Smooth muscle cell (in vitro differentiated cells): ENCODE measurements around the gene CDA. TPM values are rescaled to one million over a fixed set of nuclear protein-coding genes. Genes with fewer than 3 reads are reported as not detected.

Experiments used
- DNase-seq: peaks from one replicate; lab custom pipeline; 2025; ENCODE audit not compliant: unreplicated experiment; lab: John Stamatoyannopoulos, UW
- H2AFZ ChIP-seq: fragments of 200-600 bp; sonication (generic); 2 replicates; pipeline ENCODE4 v1.6.0; 2016; ENCODE audit warnings: antibody characterized with exemption, low read depth, mild to moderate bottlenecking
- H3F3A ChIP-seq: fragments of 200-600 bp; sonication (generic); 2 replicates; pipeline ENCODE4 v1.6.0; 2017; ENCODE audit warnings: antibody characterized with exemption, low read depth
- H3K27ac ChIP-seq: fragments of 200-600 bp; sonication (generic); 2 replicates; pipeline ENCODE4 v1.5.1; 2016; ENCODE audit warnings: low read depth, mild to moderate bottlenecking
- H3K27me3 ChIP-seq: fragments of 200-600 bp; sonication (generic); 2 replicates; pipeline ENCODE4 v1.6.1; 2016; ENCODE audit warnings: low read depth, mild to moderate bottlenecking
- H3K36me3 ChIP-seq: fragments of 200-600 bp; sonication (generic); 2 replicates; pipeline ENCODE4 v1.5.1; 2016; ENCODE audit warnings: low read depth
- H3K4me1 ChIP-seq: fragments of 200-600 bp; sonication (generic); 2 replicates; pipeline ENCODE4 v1.5.1; 2016; ENCODE audit warnings: low read depth
- H3K4me2 ChIP-seq: fragments of 200-600 bp; sonication (generic); 2 replicates; pipeline ENCODE4 v1.6.0; 2016; ENCODE audit warnings: mild to moderate bottlenecking
- H3K4me3 ChIP-seq: fragments of 200-600 bp; sonication (generic); 2 replicates; pipeline ENCODE4 v1.5.1; 2016; ENCODE audit warnings: mild to moderate bottlenecking
- H3K79me2 ChIP-seq: fragments of 200-600 bp; sonication (generic); 2 replicates; pipeline ENCODE4 v1.6.0; 2016; ENCODE audit warnings: low read depth, mild to moderate bottlenecking
- H3K9ac ChIP-seq: fragments of 200-600 bp; sonication (generic); 2 replicates; pipeline ENCODE4 v1.6.0; 2016; ENCODE audit warnings: low read depth
- H3K9me3 ChIP-seq: fragments of 200-600 bp; sonication (generic); replicated peaks from 2 replicates; pipeline ENCODE4 v1.5.1; 2016; ENCODE audit warnings: low read depth
- H4K20me1 ChIP-seq: fragments of 200-600 bp; sonication (generic); 2 replicates; pipeline ENCODE4 v1.6.0; 2016; ENCODE audit warnings: low read depth
- CTCF ChIP-seq: fragments of 200-600 bp; sonication (generic); IDR thresholded peaks from 2 replicates; pipeline ENCODE4 v1.5.1; 2017; ENCODE audit warnings: borderline replicate concordance, mild to moderate bottlenecking, antibody characterized with exemption; ENCODE audit not compliant: insufficient read depth, poor library complexity, severe bottlenecking
- WGBS: methylation state at CpG from one replicate; pipeline ENCODE4 v1.1.7; 2016; ENCODE audit warnings: low lambda C conversion rate; 5-methylcytosine and 5-hydroxymethylcytosine counted together
- polyA plus RNA-seq: library from polyadenylated mRNA; unstranded; fragments of >200 nt; fragmentation: Nextera tagmentation; extraction: Ambion mirVana; gene quantifications from 2 replicates; pipeline ENCODE4 v1.2.1, GENCODE V29; 2016
- total RNA-seq: library from RNA; depleted of rRNA; stranded (reverse); fragments of >200 nt; gene quantifications from 2 replicates; pipeline ENCODE4 v1.2.3, GENCODE V29; 2014

The CDA gene
- total and polyA plus RNA-seq, 2 experiments from 2014 or later = 0.58 to 0.78 TPM

DNA sequence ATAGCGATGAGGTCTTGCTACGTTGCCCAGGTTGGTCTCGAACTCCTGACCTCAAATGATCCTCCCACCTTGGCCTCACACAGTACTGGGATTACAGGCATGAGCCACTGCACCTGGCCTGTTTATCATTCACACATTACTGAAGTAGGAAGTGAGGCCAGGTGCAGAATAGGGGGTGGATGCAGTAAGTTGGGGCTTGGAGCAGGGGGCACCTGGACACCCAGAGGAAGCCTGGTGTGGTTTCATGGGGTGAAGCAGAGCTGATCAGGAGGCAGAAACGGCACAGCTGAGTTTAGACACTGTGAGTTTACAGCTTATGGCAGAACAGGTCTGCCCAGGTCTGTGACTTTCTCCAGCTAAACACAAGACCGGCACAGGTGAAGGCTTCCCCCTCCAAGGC is 4.9 kb downstream of the CDA start:
- Histone ChIP-seq H3K27ac (no peak overlapping the region), H3K9me3 (no peaks in the 10 kb centered on the region), H3K4me1 (peaks cover 10% of the 10 kb centered on the region), H3K9ac (no peak overlapping the region), H3F3A (no peaks in the 10 kb centered on the region), H3K79me2 (no peaks in the 10 kb centered on the region), H4K20me1 (no peaks in the 10 kb centered on the region), H3K36me3 (no peaks in the 10 kb centered on the region), H3K4me2 (no peak overlapping the region), H3K27me3 (no peaks in the 10 kb centered on the region), H2AFZ (no peak overlapping the region), H3K4me3 (no peak overlapping the region)
- TF ChIP-seq CTCF = no peak
- DNase-seq = no peak
- 89% methylated on average over 5 of the region's 5 CpGs for WGBS

DNA sequence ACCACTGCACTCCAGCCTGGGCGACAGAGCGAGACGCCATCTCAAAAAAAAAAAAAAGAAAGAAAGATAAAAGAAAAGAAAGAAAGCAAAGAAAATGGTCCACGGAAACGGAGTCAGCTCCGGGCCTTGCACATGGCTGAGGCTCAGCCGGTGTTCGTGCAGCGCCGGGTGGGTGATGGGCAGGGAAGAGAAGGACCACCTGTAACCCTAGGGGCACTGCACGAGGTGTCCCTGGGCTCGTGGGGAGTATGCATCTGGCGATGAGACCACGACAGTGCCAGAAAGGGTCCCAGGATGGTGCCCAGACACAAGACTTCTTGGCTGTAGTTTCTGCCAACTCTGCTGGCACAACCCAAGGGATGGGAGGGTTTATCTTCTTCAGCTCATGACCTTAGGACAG is 5.8 kb downstream of the CDA start:
- Histone ChIP-seq H3K27ac (no peak overlapping the region), H3K79me2 (no peaks in the 10 kb centered on the region), H3K4me1 (peaks cover 3% of the 10 kb centered on the region), H3K9me3 (no peaks in the 10 kb centered on the region), H3K27me3 (no peaks in the 10 kb centered on the region), H3K9ac (no peak overlapping the region), H3K36me3 (no peaks in the 10 kb centered on the region), H4K20me1 (no peaks in the 10 kb centered on the region), H3K4me3 (no peak overlapping the region), H3K4me2 (no peak overlapping the region), H2AFZ (no peak overlapping the region), H3F3A (no peaks in the 10 kb centered on the region)
- no peak for DNase-seq
- TF ChIP-seq CTCF = no peak
- WGBS = 97% methylated on average over 14 of the region's 14 CpGs

DNA sequence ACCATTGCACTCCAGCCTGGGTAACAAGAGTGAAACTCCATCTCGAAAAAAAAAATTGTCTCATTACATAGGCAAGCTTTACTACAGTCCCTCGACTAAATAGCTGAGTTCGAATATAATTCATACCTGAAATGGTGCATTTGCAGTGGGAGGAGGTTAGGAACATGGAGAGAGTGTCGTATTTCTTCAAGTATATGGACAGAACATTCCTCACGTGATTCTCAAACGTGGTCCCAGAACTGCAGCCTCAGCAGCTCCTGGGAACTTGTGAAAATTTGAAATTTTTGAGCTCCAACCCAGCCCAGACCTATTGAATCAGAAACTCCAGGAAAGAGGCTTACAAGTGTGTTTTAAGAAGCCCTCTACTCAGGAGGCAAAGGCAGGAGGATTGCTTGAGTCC is 7.2 kb downstream of the CDA start:
- Histone ChIP-seq H3K4me2 (no peak overlapping the region), H3K4me3 (no peak overlapping the region), H2AFZ (no peak overlapping the region), H3K9me3 (no peaks in the 10 kb centered on the region), H3K27ac (no peak overlapping the region), H4K20me1 (no peaks in the 10 kb centered on the region), H3K36me3 (no peaks in the 10 kb centered on the region), H3K4me1 (no peaks in the 10 kb centered on the region), H3F3A (no peaks in the 10 kb centered on the region), H3K79me2 (no peaks in the 10 kb centered on the region), H3K9ac (no peak overlapping the region), H3K27me3 (no peaks in the 10 kb centered on the region)
- TF ChIP-seq CTCF = no peak
- DNase-seq = no peak
- WGBS = 67% methylated on average over 6 of the region's 6 CpGs

GRCh38 chr1:20597650-20598049 is 8.8 kb downstream of the CDA start:
- no peaks in the 10 kb centered on the region for H3K36me3 ChIP-seq
- no peaks in the 10 kb centered on the region for H3K27me3 ChIP-seq
- H3K79me2 ChIP-seq = no peaks in the 10 kb centered on the region
- DNase-seq = no peak
- H3K27ac ChIP-seq = no peak overlapping the region
- no peak overlapping the region for H3K4me2 ChIP-seq
- TF ChIP-seq CTCF = no peak
- H3K9me3 ChIP-seq = no peaks in the 10 kb centered on the region
- H3K4me3 ChIP-seq = no peak overlapping the region
- H4K20me1 ChIP-seq = no peaks in the 10 kb centered on the region
- no peak overlapping the region for H3K9ac ChIP-seq
- 91% methylated on average over 3 of the region's 3 CpGs for WGBS
- H3K4me1 ChIP-seq = no peaks in the 10 kb centered on the region
- H2AFZ ChIP-seq = no peak overlapping the region
- H3F3A ChIP-seq = no peaks in the 10 kb centered on the region
